Neural progenitor cell (in vitro differentiated cells): ENCODE measurements around the gene GNA15. TPM values are rescaled to one million over a fixed set of nuclear protein-coding genes. Genes with fewer than 3 reads are reported as not detected.

Source experiments
- DNase-seq: peaks from one replicate; pipeline ENCODE4 v3.0.0-alpha.2; 2016; ENCODE audit warnings: low spot score
- H2AFZ ChIP-seq: fragments of 200-600 bp; sonication (generic); replicated peaks from 2 replicates; pipeline ENCODE4 v1.6.1; 2016; ENCODE audit warnings: antibody characterized with exemption
- H3F3A ChIP-seq: fragments of 200-600 bp; sonication (generic); 2 replicates; pipeline ENCODE4 v1.6.1; 2016; ENCODE audit warnings: antibody characterized with exemption, low read depth
- H3K27ac ChIP-seq: fragments of 200-600 bp; sonication (generic); 2 replicates; pipeline ENCODE4 v1.5.1; 2016; ENCODE audit warnings: mild to moderate bottlenecking
- H3K27me3 ChIP-seq: fragments of 200-600 bp; sonication (generic); 2 replicates; pipeline ENCODE4 v1.6.1; 2016; ENCODE audit warnings: mild to moderate bottlenecking, moderate library complexity
- H3K36me3 ChIP-seq: fragments of 200-600 bp; sonication (generic); 2 replicates; pipeline ENCODE4 v1.5.1; 2016
- H3K4me1 ChIP-seq: fragments of 200-600 bp; sonication (generic); 2 replicates; pipeline ENCODE4 v1.6.1; 2016; ENCODE audit warnings: mixed run types
- H3K4me2 ChIP-seq: fragments of 200-600 bp; sonication (generic); 2 replicates; pipeline ENCODE4 v1.6.1; 2016
- H3K4me3 ChIP-seq: fragments of 200-600 bp; sonication (generic); 2 replicates; pipeline ENCODE4 v1.5.1; 2016
- H3K79me2 ChIP-seq: fragments of 200-600 bp; sonication (generic); 2 replicates; pipeline ENCODE4 v1.6.1; 2016; ENCODE audit warnings: low read depth
- H3K9ac ChIP-seq: fragments of 200-600 bp; sonication (generic); 2 replicates; pipeline ENCODE4 v1.6.1; 2016
- H3K9me3 ChIP-seq: fragments of 200-600 bp; sonication (generic); 2 replicates; pipeline ENCODE4 v1.5.1; 2016; ENCODE audit warnings: low read depth
- H4K20me1 ChIP-seq: fragments of 200-600 bp; sonication (generic); 2 replicates; pipeline ENCODE4 v1.6.1; 2016; ENCODE audit warnings: low read depth
- H3K27ac Mint-ChIP-seq: 3 replicates; pipeline ENCODE4 v1.8.0; 2021; ENCODE audit warnings: mixed read lengths
- H3K27me3 Mint-ChIP-seq: 2 replicates; pipeline ENCODE4 v1.8.0; 2022; ENCODE audit warnings: low read depth, mild to moderate bottlenecking, inconsistent platforms, moderate library complexity, mixed read lengths; ENCODE audit not compliant: insufficient read depth
- H3K36me3 Mint-ChIP-seq: 3 replicates; pipeline ENCODE4 v1.8.0; 2021; ENCODE audit warnings: mixed read lengths
- H3K4me1 Mint-ChIP-seq: 3 replicates; pipeline ENCODE4 v1.8.0; 2021; ENCODE audit warnings: mixed read lengths
- H3K4me3 Mint-ChIP-seq: 3 replicates; pipeline ENCODE4 v1.8.0; 2021; ENCODE audit warnings: mild to moderate bottlenecking, moderate library complexity, mixed read lengths
- H3K9me3 Mint-ChIP-seq: 3 replicates; pipeline ENCODE4 v1.8.0; 2020; ENCODE audit warnings: mixed read lengths
- CTCF ChIP-seq: fragments of 200-600 bp; sonication (generic); IDR thresholded peaks from 2 replicates; pipeline ENCODE4 v1.5.1; 2017; ENCODE audit warnings: antibody characterized with exemption, mild to moderate bottlenecking
- EZH2 ChIP-seq: fragments of 200-600 bp; sonication (generic); IDR thresholded peaks from 2 replicates; pipeline ENCODE4 v1.6.1; 2017; ENCODE audit warnings: antibody characterized with exemption, mild to moderate bottlenecking, moderate library complexity
- EZH2phosphoT487 ChIP-seq: fragments of 200-600 bp; sonication (generic); IDR thresholded peaks from 2 replicates; pipeline ENCODE4 v1.6.1; 2017; ENCODE audit warnings: antibody characterized with exemption
- total RNA-seq: library from RNA; depleted of rRNA; stranded (reverse); fragments of >200 nt; gene quantifications from 2 replicates; pipeline ENCODE4 v1.2.3, GENCODE V29; 2015; ENCODE audit warnings: low replicate concordance

GNA15 gene
- total RNA-seq, 1 donor from 2014 or later = not detected

DNA sequence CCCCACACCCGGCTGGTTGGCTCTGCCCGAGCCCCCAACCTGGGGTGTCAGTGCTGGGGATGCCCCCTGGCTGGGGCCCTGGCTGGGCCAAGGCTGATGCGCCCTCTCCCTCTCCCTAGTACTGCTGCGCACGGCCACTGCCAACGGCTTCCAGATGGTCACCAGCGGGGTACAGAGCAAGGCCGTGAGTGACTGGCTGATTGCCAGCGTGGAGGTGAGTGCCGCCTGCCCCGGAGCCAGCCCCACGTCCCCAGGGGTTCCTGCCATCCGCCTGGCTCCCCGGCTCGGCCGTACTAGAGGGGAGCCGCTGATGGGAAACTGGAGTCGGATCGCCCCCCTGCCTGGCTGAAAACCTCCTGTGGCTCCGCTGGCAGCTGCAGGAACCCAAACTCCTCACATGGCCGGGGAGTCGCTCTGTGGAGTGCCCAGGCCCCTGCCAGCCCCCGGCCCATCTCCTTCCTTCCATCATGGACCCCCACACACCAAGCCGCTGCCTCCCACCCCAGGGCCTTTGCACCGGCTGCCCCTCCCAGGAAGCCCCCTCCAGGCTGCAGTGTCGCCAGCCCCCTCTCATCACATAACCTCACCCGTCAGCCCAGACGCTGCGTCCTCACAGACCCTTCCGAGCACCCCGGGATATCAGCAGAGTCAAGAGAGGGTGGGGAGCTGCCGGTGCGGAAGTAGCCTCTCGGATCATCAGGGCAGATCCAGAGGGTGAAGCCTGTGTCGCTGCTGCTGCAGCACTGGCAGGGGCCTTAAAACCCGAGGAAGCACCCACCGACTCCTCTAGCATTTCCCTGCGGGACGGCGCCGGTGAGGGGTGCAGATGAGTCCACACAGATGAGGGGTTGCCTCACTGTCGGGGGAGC, 60.5 kb downstream of the GNA15 start:
- TF ChIP-seq CTCF (no peak), EZH2phosphoT487 (no peak), EZH2 (no peak)
- no peak overlapping the region for H3K27ac Mint-ChIP-seq
- Histone ChIP-seq H3K27me3 (no peaks in the 10 kb centered on the region), H3K4me1 (no peaks in the 10 kb centered on the region), H3F3A (no peaks in the 10 kb centered on the region), H3K36me3 (no peaks in the 10 kb centered on the region), H3K9ac (no peak overlapping the region), H3K4me2 (no peak overlapping the region), H3K79me2 (peaks cover 8% of the 10 kb centered on the region), H4K20me1 (peaks cover 13% of the 10 kb centered on the region), H3K4me3 (no peak overlapping the region), H2AFZ (no peak overlapping the region), H3K9me3 (no peaks in the 10 kb centered on the region), H3K27ac (no peak overlapping the region)
- H3K27me3 Mint-ChIP-seq = no peaks in the 10 kb centered on the region
- no peaks in the 10 kb centered on the region for H3K9me3 Mint-ChIP-seq
- peaks cover 5% of the 10 kb centered on the region for H3K36me3 Mint-ChIP-seq
- DNase-seq = no peak
- no peaks in the 10 kb centered on the region for H3K4me1 Mint-ChIP-seq
- H3K4me3 Mint-ChIP-seq = no peak overlapping the region

GRCh38 chr19:3196933-3197205, 61.0 kb downstream of the GNA15 start:
- Histone ChIP-seq H3K27ac (no peak overlapping the region), H3K4me1 (no peaks in the 10 kb centered on the region), H3K9ac (no peak overlapping the region), H3F3A (no peaks in the 10 kb centered on the region), H3K4me2 (no peak overlapping the region), H3K79me2 (peaks cover 3% of the 10 kb centered on the region), H2AFZ (no peak overlapping the region), H3K27me3 (no peaks in the 10 kb centered on the region), H3K36me3 (no peaks in the 10 kb centered on the region), H4K20me1 (peaks cover 7% of the 10 kb centered on the region), H3K9me3 (no peaks in the 10 kb centered on the region), H3K4me3 (no peak overlapping the region)
- H3K27ac Mint-ChIP-seq = no peak overlapping the region
- no peaks in the 10 kb centered on the region for H3K4me1 Mint-ChIP-seq
- no peaks in the 10 kb centered on the region for H3K9me3 Mint-ChIP-seq
- H3K36me3 Mint-ChIP-seq = peaks cover 5% of the 10 kb centered on the region
- DNase-seq = no peak
- TF ChIP-seq CTCF (no peak), EZH2 (no peak), EZH2phosphoT487 (no peak)
- H3K27me3 Mint-ChIP-seq = no peaks in the 10 kb centered on the region
- H3K4me3 Mint-ChIP-seq = no peak overlapping the region

GRCh38 chr19:3198901-3199700, 63.3 kb downstream of the GNA15 start:
- Histone ChIP-seq H3K4me1 (no peaks in the 10 kb centered on the region), H3K4me2 (no peak overlapping the region), H3K27ac (no peak overlapping the region), H3K79me2 (no peaks in the 10 kb centered on the region), H4K20me1 (no peaks in the 10 kb centered on the region), H3K4me3 (no peak overlapping the region), H3K9me3 (no peaks in the 10 kb centered on the region), H3K9ac (no peak overlapping the region), H3K36me3 (no peaks in the 10 kb centered on the region), H3F3A (no peaks in the 10 kb centered on the region), H2AFZ (no peak overlapping the region), H3K27me3 (no peaks in the 10 kb centered on the region)
- Mint-ChIP-seq H3K27me3 (no peaks in the 10 kb centered on the region), H3K36me3 (peaks cover 5% of the 10 kb centered on the region), H3K27ac (no peak overlapping the region), H3K9me3 (no peaks in the 10 kb centered on the region), H3K4me1 (no peaks in the 10 kb centered on the region), H3K4me3 (no peak overlapping the region)
- TF ChIP-seq EZH2 (no peak), CTCF (no peak), EZH2phosphoT487 (no peak)
- DNase-seq = no peak
